ES-I3 (cell line): ENCODE data around the gene PDE4B.

Source experiments
- H3K36me3 ChIP-seq: 2 replicates; pipeline ENCODE4 v1.6.1; 2013; ENCODE audit warnings: mild to moderate bottlenecking, low read length, control low read depth, moderate library complexity; ENCODE audit not compliant: insufficient read depth
- H3K4me1 ChIP-seq: 2 replicates; pipeline ENCODE4 v1.6.1; 2013; ENCODE audit warnings: mild to moderate bottlenecking, control low read depth, low read length; ENCODE audit not compliant: insufficient read depth
- H3K9ac ChIP-seq: 2 replicates; pipeline ENCODE4 v1.6.1; 2013; ENCODE audit warnings: low read depth, mild to moderate bottlenecking, low read length, moderate library complexity
- H3K9me3 ChIP-seq: 2 replicates; pipeline ENCODE4 v1.6.1; 2013; ENCODE audit warnings: mild to moderate bottlenecking, low read length, moderate library complexity; ENCODE audit not compliant: control insufficient read depth, insufficient read depth

The PDE4B gene

GRCh38 chr1:66368261-66368660 lies 575.6 kb downstream of the PDE4B start:
- Histone ChIP-seq H3K36me3 (peaks cover 10% of the 10 kb centered on the region), H3K4me1 (0 out of 2 replicates have a peak, but pooled peaks cover 2% of the 10 kb centered on the region), H3K9ac (no peak overlapping the region), H3K9me3 (no peaks in the 10 kb centered on the region)

- H3K36me3 ChIP-seq = peaks cover 10% of the 10 kb centered on the region
- no peak overlapping the region for H3K9ac ChIP-seq
- H3K4me1 ChIP-seq = 0 out of 2 replicates have a peak, but pooled peaks cover 2% of the 10 kb centered on the region
- H3K9me3 ChIP-seq = no peaks in the 10 kb centered on the region
Observed at GRCh38 chr1:66370462-66370971, 577.8 kb downstream of the PDE4B start.

DNA sequence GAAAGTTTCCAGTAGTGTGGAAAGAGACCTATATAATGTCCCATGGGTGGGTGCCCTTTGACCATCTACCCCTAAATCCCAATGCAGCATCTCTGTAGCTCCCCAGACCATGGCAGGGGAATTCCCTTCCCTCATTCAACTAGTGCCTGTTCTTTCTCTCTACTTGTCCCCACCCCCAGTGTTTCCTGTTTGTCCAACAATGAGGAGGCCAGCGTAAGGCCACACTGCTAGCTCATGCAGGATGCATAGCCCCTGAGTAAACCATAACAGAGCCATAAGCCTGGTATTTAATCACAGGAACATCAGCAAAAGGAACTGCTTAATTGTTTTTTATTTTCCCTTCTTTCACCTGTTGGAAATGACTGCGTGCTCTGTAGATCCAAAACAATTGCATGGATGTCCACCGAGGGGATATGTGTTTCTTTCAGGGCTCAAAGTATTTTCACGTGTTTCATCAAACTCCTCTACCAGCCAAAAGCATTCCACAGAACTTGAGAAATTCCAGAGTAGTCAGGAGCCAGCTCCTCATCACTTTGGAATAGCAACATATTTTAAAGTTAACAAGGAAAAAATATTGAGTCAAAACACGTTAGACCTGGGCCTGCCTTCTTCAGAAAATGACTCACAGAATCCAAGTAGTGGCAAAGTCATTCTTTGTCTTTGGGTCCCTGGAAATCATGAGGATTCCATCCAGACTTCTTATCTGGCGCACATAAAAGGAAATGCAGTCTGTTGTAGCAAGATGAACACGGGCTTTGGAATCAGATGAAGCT lies 578.7 kb downstream of the PDE4B start:
- H3K9me3 ChIP-seq = no peaks in the 10 kb centered on the region
- H3K4me1 ChIP-seq = 0 out of 2 replicates have a peak, but pooled peaks cover 2% of the 10 kb centered on the region
- peaks cover 5% of the 10 kb centered on the region for H3K36me3 ChIP-seq
- no peak overlapping the region for H3K9ac ChIP-seq

GRCh38 chr1:66372522-66373101 lies 579.9 kb downstream of the PDE4B start:
- 0 out of 2 replicates have a peak, but pooled peaks cover 2% of the 10 kb centered on the region for H3K4me1 ChIP-seq
- no peak overlapping the region for H3K9ac ChIP-seq
- peaks cover 3% of the 10 kb centered on the region for H3K36me3 ChIP-seq
- no peaks in the 10 kb centered on the region for H3K9me3 ChIP-seq

DNA sequence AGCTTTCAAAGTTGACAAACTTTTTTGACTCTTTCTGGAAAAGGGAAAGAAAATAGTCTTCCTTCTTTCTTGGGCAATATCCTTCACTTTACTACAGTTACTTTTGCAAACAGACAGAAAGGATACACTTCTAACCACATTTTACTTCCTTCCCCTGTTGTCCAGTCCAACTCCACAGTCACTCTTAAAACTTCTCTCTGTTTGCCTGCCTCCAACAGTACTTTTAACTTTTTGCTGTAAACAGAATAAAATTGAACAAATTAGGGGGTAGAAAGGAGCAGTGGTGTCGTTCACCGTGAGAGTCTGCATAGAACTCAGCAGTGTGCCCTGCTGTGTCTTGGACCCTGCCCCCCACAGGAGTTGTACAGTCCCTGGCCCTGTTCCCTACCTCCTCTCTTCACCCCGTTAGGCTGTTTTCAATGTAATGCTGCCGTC lies 580.5 kb downstream of the PDE4B start:
- Histone ChIP-seq H3K9ac (no peak overlapping the region), H3K9me3 (no peaks in the 10 kb centered on the region), H3K36me3 (peaks cover 3% of the 10 kb centered on the region), H3K4me1 (0 out of 2 replicates have a peak, but pooled peaks cover 2% of the 10 kb centered on the region)

GRCh38 chr1:66374148-66374547 lies 581.5 kb downstream of the PDE4B start:
- 0 out of 2 replicates have a peak, but pooled peaks cover 2% of the 10 kb centered on the region for H3K4me1 ChIP-seq
- no peaks in the 10 kb centered on the region for H3K9me3 ChIP-seq
- peaks cover 3% of the 10 kb centered on the region for H3K36me3 ChIP-seq
- H3K9ac ChIP-seq = no peak overlapping the region

GRCh38 chr1:66374561-66375111 lies 581.9 kb downstream of the PDE4B start:
- H3K9ac ChIP-seq = no peak overlapping the region
- peaks cover 3% of the 10 kb centered on the region for H3K36me3 ChIP-seq
- H3K9me3 ChIP-seq = no peaks in the 10 kb centered on the region
- H3K4me1 ChIP-seq = 0 out of 2 replicates have a peak, but pooled peaks cover 2% of the 10 kb centered on the region

GRCh38 chr1:66375125-66375524 lies 582.4 kb downstream of the PDE4B start:
- Histone ChIP-seq H3K4me1 (0 out of 2 replicates have a peak, but pooled peaks cover 2% of the 10 kb centered on the region), H3K36me3 (peaks cover 3% of the 10 kb centered on the region), H3K9me3 (no peaks in the 10 kb centered on the region), H3K9ac (no peak overlapping the region)

GRCh38 chr1:66380452-66381212 lies 587.9 kb downstream of the PDE4B start:
- no peaks in the 10 kb centered on the region for H3K4me1 ChIP-seq
- peaks cover 17% of the 10 kb centered on the region for H3K9me3 ChIP-seq
- no peak overlapping the region for H3K9ac ChIP-seq
- no peaks in the 10 kb centered on the region; the same call in 1 of the 2 replicates for H3K36me3 ChIP-seq

DNA sequence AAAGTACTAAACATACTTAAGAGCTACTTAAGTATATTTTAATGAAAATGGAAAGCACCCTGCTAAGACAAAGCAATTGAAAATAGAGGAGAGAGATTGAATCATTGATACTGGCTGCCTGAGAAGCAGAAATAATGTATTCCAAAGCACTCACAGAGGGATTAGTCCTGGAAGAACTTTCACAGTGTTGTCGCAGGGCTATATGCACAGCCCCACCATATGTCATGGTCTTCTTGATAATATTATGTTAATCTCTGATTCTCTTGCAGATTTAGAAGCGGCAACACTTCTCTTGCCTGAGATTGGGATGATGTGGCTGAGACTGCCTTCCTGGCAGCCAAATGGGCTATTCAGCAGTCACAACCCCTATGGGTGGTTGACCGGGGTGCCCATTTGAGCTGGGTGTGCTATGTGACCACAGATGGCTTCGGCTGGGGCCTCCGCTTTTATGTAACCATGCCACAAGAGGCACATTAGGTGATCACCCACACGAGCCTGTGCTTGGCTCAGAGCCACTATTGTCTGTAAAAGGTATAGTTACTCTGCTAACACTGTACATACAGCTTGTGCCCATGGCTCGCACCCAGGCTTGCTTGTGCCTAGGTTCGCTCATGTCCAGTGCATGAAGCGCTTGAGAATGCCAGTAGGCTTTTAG lies 589.1 kb downstream of the PDE4B start:
- no peaks in the 10 kb centered on the region for H3K4me1 ChIP-seq
- H3K9ac ChIP-seq = no peak overlapping the region
- peaks cover 17% of the 10 kb centered on the region for H3K9me3 ChIP-seq
- H3K36me3 ChIP-seq = no peaks in the 10 kb centered on the region; the same call in 1 of the 2 replicates

GRCh38 chr1:66383168-66383567 lies 590.5 kb downstream of the PDE4B start:
- H3K9me3 ChIP-seq = peaks cover 22% of the 10 kb centered on the region
- no peaks in the 10 kb centered on the region for H3K4me1 ChIP-seq
- H3K36me3 ChIP-seq = no peaks in the 10 kb centered on the region; the same call in 1 of the 2 replicates
- H3K9ac ChIP-seq = no peak overlapping the region

DNA sequence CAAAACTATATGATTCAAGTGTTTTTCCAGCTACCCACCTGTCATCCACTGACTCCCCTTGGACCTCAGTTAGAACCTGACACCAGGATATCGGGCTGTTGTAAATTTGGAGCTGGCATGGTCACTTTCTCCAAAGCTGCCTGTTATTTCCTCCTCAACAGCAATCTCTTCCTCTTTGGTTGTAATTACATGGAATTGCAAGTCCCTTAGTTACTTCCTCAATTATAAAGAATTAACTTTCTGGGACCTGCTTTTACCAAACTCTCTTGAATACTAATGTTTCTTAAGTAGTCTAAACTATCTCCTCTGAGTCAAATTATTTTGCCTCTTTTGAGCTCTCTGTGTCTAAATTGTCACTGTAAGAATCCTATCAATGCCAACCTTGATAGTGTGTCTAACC lies 590.9 kb downstream of the PDE4B start:
- Histone ChIP-seq H3K4me1 (no peaks in the 10 kb centered on the region), H3K9ac (no peak overlapping the region), H3K36me3 (no peaks in the 10 kb centered on the region; the same call in 1 of the 2 replicates), H3K9me3 (peaks cover 23% of the 10 kb centered on the region)

GRCh38 chr1:66384258-66384921 lies 591.7 kb downstream of the PDE4B start:
- no peaks in the 10 kb centered on the region for H3K4me1 ChIP-seq
- H3K9me3 ChIP-seq = peaks cover 23% of the 10 kb centered on the region
- no peak overlapping the region for H3K9ac ChIP-seq
- no peaks in the 10 kb centered on the region; the same call in 1 of the 2 replicates for H3K36me3 ChIP-seq
